Activated CD8-positive, alpha-beta memory T cell treated with anti-CD3 and anti-CD28 coated beads, Interleukin-2, amount 50 U/mL, for 1 hour (primary cell): ENCODE data around the gene C1QB.
"Not testable (repeated sequence)": the region's sequence is repeated elsewhere in the genome, so short reads cannot be mapped to it uniquely, and the experiment has no call there.

ENCODE experiments used
- DNase-seq: peaks from one replicate; pipeline ENCODE4 v3.0.0-alpha.2; 2020; ENCODE audit errors: extremely low read depth

The C1QB gene

DNA sequence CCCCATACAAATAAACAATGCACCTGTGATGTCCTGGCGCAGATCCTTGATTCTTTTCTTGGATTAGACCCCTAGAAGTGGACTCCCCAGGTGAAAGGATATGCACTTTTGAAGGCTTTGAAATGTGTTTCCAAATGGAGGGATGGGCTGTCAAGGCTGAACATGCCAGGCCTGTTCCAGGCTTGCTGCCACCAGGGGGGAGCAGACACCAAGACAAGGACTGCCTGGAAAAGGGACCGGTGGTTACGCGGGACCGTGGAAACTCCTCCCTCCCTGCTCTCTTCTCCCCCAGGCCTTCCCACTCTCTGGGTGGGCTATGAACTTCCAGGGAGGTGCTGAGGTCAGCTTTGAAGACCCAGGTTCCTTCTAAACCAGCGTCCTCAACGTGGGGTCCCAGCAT, 12.7 kb downstream of the C1QB start:
- DNase-seq: no peak

DNA sequence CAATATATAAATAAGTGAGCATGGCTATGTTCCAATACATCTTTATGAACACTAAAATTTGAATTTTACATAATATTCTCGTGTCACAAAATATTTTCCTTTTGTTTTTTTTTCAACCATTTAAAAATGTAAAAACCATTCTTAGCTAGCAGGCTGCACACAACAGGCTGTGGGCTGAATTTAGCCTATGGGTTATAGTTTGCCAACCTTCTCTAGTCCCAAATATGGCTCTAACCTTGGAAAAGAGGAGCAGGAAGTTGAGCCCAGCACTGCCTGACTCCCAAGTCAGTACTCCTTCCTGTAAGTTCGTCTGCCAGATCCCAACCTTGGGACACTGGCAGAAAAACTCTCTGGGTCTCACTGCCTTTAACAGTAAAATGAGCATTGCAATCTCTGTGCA, 13.4 kb downstream of the C1QB start:
- DNase-seq: no peak

DNA sequence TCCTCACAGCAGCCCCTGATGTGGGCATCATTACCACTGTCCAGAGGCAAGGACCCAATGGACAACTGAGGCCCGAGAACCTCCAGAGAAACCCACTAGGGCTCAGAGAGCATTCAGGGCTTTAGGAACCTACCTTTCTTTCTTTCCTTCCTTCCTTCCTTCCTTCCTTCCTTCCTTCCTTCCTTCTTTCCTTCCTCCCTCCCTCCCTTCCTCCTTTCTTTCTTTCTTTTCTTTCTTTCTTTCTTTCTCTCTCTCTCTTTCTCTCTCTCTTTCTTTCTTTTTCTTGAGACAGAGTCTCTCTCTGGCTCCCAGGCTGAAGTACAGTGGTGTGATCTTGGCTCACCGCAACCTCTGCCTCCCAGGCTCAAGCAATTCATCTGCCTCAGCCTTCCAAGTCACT, 15.8 kb downstream of the C1QB start:
- DNase-seq: not testable (repeated sequence)

- DNase-seq: no peak
Observed at GRCh38 chr1:22670352-22670975, 17.4 kb downstream of the C1QB start.

GRCh38 chr1:22671999-22672398, 19.0 kb downstream of the C1QB start:
- DNase-seq: no peak

DNA sequence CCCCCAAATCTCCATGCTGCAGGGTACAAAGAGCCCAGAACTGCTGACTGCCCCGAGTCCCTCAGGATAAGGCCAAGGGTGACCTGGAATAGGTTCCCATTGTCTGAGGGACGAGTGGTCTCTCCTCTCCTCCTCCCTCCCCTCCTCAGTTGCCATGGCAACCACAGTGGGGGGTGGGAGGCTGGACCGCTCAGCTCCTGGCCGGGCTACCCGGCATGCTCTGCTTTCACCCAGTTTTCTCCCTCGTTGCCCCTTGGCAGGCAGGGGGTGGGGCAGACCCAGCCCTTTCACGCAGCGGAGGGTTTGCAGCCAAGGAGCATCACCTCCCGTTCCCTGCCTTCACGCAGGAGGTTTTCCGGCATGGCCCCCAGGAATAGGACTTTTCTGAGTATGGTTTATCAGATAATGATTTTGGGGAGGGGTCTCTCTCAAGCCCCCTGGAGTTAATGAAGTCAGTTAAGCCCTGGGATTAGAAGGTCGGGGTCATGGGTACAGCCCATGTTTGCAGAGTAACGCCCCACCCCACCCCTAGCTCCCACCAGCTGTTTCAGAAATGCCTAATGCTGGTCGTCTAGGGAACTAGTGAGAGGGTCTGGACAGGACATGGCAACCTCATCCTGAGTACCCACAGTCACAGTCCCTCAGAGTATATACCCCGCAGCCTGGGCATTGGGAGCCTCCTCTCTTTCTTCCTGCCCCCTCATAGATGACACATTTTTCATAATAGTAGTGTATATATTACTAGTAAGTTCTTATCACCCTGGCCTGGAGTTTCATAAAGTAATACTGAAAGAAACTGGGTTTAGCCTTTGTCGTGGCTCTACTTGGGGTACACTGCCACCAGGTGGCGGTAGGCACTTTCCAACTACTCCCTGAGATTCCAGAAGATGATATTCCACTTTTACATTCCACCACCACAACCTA, 20.7 kb downstream of the C1QB start:
- DNase-seq: no peak

DNA sequence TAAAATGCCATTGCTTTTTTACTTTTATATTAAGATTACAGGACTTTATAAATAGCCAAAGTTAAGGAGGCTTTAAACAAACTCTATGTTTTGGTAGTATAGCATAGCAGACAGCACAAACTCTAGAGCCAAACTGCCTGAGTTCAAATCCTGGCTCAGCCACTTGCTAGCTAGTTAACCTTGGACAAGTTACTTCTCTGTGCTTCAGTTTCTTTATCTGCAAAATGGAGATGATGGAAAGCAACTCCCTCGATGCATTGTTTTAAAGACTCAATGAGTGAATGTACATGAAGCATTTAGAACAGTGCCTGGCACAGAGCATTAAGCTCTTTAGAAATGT, 21.3 kb downstream of the C1QB start:
- no peak for DNase-seq

GRCh38 chr1:22676151-22676550, 23.1 kb downstream of the C1QB start:
- not testable (repeated sequence) for DNase-seq

GRCh38 chr1:22676916-22677583, 24.0 kb downstream of the C1QB start:
- no peak for DNase-seq

- DNase-seq: no peak
Observed at GRCh38 chr1:22677931-22678896, 25.2 kb downstream of the C1QB start.

DNA sequence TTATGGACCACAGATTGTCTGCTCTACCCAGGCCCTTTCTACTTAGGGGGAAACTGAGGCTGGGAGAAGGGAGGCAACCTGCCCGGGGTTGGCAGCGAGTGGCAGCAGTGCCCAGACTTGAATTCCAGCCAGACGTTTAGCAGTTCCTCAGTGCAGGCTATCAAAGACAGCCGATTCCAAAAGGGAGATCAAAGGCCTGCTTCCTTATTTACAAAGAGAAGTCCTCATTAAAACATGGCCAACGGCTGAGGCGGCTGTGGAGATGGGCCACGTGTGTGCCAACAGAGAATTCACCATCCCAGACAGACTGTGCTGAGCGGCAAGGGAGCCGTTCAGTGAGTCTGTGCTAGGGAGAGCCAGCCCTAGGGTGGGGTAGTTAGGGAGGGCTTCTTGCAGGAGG, 27.7 kb downstream of the C1QB start:
- no peak for DNase-seq

- DNase-seq: no peak
Observed at GRCh38 chr1:22681556-22682276, 28.7 kb downstream of the C1QB start.

DNA sequence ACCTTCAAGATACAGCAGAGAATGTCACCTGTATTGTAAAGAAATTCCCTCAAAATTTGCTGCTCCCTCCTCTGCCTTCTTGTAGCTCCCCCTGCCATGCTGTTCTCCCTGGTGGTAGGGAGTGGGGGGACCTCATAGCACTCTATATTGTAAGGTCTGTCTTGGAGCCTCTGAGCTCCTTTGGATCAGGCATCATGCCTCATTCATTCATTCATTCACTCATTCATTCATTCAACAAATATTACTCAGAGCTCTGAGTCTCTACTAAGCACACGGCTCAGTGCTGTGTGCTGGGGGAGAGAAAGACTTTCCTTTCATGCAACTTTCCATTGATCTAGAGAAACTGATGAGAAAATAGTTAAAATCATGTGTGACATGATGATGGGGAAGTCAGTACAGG, 30.5 kb downstream of the C1QB start:
- DNase-seq: no peak

GRCh38 chr1:22685591-22686059, 32.6 kb downstream of the C1QB start:
- no peak for DNase-seq

GRCh38 chr1:22687191-22687590, 34.2 kb downstream of the C1QB start:
- DNase-seq: no peak

- DNase-seq: no peak
Observed at GRCh38 chr1:22688466-22688865, 35.4 kb downstream of the C1QB start.

DNA sequence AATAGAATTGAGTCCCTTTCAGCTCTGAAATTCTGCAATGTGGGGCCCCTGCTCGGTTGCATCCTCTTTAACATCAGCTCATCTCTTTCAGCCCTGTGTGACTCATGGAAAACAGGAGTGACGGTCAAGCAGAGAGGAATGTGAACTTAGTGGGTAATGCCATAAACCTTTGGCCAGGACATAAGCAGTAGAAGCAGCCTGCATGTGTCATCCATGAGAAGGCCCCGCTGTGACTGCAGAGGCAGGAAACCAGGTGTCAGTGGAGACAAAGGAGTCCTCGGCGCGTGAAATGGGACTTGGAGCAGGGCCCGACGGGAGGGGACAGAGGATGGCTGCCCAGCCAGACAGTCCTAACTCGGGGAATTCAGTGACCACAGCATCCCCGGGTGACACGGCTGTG, 36.5 kb downstream of the C1QB start:
- no peak for DNase-seq

GRCh38 chr1:22691031-22691753, 38.2 kb downstream of the C1QB start:
- no peak for DNase-seq

DNA sequence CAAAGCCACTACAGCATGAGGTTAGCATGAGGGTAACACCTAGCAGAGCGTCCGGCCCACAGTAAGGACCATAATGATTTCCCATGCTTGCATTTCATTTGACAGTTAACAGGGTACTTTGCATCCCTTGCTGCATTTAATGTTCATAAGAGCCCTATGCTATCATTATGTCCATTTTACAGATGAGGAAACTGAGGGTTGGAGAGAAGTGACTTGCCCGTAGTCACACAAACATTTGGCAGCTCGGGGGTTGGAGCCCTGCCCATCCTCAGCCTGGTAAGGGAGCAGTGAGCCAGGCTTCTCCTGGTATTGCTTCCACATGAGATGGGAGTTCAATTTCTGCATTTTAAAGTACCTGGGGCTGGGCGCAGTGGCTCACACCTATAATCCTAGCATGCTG, 41.1 kb downstream of the C1QB start:
- DNase-seq: no peak

- no peak for DNase-seq
Observed at GRCh38 chr1:22696610-22697009, 43.6 kb downstream of the C1QB start.
